T-cell (primary cell): ENCODE data around the gene RABGAP1L. TPM values are rescaled to one million over a fixed set of nuclear protein-coding genes. Genes with fewer than 3 reads are reported as not detected.

Experiments used
- ATAC-seq, 4 experiments: fragments of 200-7000 bp in 3 of 4; fragments of 150-1000 bp in 1 of 4; cut with Tn5 transposase; replicated peaks in 1 of 4; 1 replicate in 3 of 4; 2 replicates in 1 of 4; pipeline ENCODE4 v1.10.0; 2021; ENCODE audit warnings: moderate library complexity in 3 of 4, mild to moderate bottlenecking in 2 of 4, moderate number of reproducible peaks in 1 of 4
- CTCF ChIA-PET, 2 donors: fragments of 300-600 bp; sonication (Branson Sonifier 250); formaldehyde crosslinking; loops; one replicate each; lab custom pipeline; 2022; ENCODE audit warnings: antibody characterized with exemption in 2 of 2; lab: Charles Lee
- POLR2A ChIA-PET, 2 donors: fragments of 300-600 bp; sonication (Branson Sonifier 250); formaldehyde crosslinking; loops; one replicate each; lab custom pipeline; 2022; ENCODE audit warnings: antibody characterized with exemption in 2 of 2; lab: Charles Lee
- DNase-seq, 35 experiments: peaks; one replicate each; pipeline versions ENCODE4 v3.0.0 to v3.0.0-alpha.2; 2013 to 2023
- H3K27ac ChIP-seq: one replicate; pipeline ENCODE4 v1.5.1; 2013; ENCODE audit warnings: low read length
- H3K27me3 ChIP-seq, 2 experiments: replicated peaks in 1 of 2; 1 replicate in 1 of 2; 2 replicates in 1 of 2; pipeline versions ENCODE4 v1.6.1 to v1.7.0; 2013; ENCODE audit warnings: low read length in 1 of 2, mixed read lengths in 1 of 2; ENCODE audit not compliant: control insufficient read depth in 2 of 2, insufficient read depth in 2 of 2; ENCODE audit errors: extremely low read depth in 1 of 2
- H3K36me3 ChIP-seq, 2 donors: 1 replicate in 1 of 2; 2 replicates in 1 of 2; pipeline versions ENCODE4 v1.6.1 to v1.7.0; 2013; ENCODE audit warnings: low read length in 1 of 2; ENCODE audit not compliant: control insufficient read depth in 2 of 2, insufficient read depth in 1 of 2; ENCODE audit errors: extremely low read depth in 1 of 2
- H3K4me1 ChIP-seq, 2 experiments: 1 replicate in 1 of 2; 2 replicates in 1 of 2; pipeline versions ENCODE4 v1.6.1 to v1.7.0; 2013; ENCODE audit warnings: low read length in 2 of 2, mixed read lengths in 1 of 2; ENCODE audit not compliant: insufficient read depth in 2 of 2, control insufficient read depth in 1 of 2; ENCODE audit errors: extremely low read depth in 1 of 2
- H3K4me3 ChIP-seq, 2 donors: 1 replicate in 1 of 2; 2 replicates in 1 of 2; pipeline versions ENCODE4 v1.5.1 to v1.7.0; 2013; ENCODE audit warnings: mild to moderate bottlenecking in 2 of 2, low read length in 1 of 2, moderate library complexity in 1 of 2; ENCODE audit not compliant: control insufficient read depth in 1 of 2; ENCODE audit errors: extremely low read depth in 1 of 2
- H3K9me3 ChIP-seq: 2 replicates; pipeline ENCODE4 v1.7.0; 2013
- H3K27ac Mint-ChIP-seq, 2 donors: one replicate each; pipeline ENCODE4 v1.8.0; 2020 to 2021; ENCODE audit warnings: mild to moderate bottlenecking in 2 of 2, mixed read lengths in 2 of 2
- H3K27me3 Mint-ChIP-seq, 2 donors: one replicate each; pipeline ENCODE4 v1.8.0; 2021 to 2022; ENCODE audit warnings: mixed read lengths in 2 of 2
- H3K36me3 Mint-ChIP-seq: one replicate; pipeline ENCODE4 v1.8.0; 2021; ENCODE audit warnings: mixed read lengths
- H3K4me1 Mint-ChIP-seq, 3 donors: one replicate each; pipeline ENCODE4 v1.8.0; 2020 to 2022; ENCODE audit warnings: mixed read lengths in 3 of 3, mild to moderate bottlenecking in 1 of 3
- H3K4me3 Mint-ChIP-seq, 3 donors: one replicate each; pipeline ENCODE4 v1.8.0; 2020 to 2022; ENCODE audit warnings: mild to moderate bottlenecking in 3 of 3, mixed read lengths in 3 of 3, moderate library complexity in 3 of 3
- H3K9me3 Mint-ChIP-seq, 3 donors: one replicate each; pipeline ENCODE4 v1.8.0; 2020 to 2022; ENCODE audit warnings: mixed read lengths in 3 of 3
- WGBS: methylation state at CpG from one replicate; pipeline ENCODE4 v1.1.5; 2013; ENCODE audit warnings: missing lambda C conversion rate; ENCODE audit not compliant: insufficient coverage; 5-methylcytosine and 5-hydroxymethylcytosine counted together
- total RNA-seq, 35 experiments: library from RNA in 6 of 35; stranded (reverse) in 6 of 35; fragments of 120-200 nt in 1 of 35; gene quantifications; one replicate each; pipeline versions ENCODE4 v1.2.1 to v1.2.4 and lab custom pipeline; 2013 to 2026

The RABGAP1L gene
- total RNA-seq, 5 donors from 2014 or later (not counting 1 experiment from before 2014, with no cell fraction given): 75.0 to 108 (median 82.3) TPM

DNA sequence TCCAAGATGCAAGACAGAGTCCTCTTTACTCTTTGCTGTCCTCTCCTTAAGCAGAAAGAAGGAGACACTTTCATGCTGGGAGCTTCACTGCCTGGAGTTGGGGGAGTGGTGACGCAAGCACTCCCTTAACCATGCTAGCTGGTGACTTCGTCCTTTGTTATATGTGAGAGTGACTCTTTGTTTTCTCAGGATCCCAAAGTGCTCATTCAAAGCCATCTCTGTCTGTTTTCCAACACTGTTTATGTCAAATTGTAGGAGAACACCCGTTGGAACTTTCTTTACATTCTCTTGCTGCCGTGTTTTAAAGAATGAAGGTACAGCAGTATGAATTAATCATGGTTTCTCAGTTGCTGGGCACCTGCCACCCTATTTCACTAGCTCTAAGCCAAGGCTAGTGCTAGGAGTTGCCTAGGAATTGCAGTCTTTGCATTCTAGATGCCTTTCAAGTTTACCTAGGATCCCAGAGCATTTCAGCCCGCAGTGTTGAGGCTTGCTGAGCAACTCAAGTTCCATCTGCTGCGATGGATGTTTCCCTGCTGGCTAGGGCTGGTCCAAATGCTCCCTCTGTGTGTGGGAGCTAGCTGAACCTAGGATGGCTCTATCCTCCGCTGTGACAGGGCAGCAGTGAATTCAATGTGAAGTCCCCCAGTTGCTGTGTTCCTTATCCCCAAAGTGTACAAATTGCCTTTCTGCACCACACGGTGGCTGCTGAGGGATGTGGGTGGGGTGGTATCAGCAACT is 205.8 kb downstream of the RABGAP1L start:
- ATAC-seq: no peak
- H3K27me3 Mint-ChIP-seq: no peaks in the 10 kb centered on the region
- Histone ChIP-seq H3K4me3 (no peak overlapping the region), H3K4me1 (no peaks in the 10 kb centered on the region), H3K36me3 (peaks cover 3 to 6% of the 10 kb centered on the region in 2 donors), H3K27ac (no peak overlapping the region), H3K27me3 (no peaks in the 10 kb centered on the region), H3K9me3 (no peaks in the 10 kb centered on the region)
- peaks cover 29% of the 10 kb centered on the region for H3K36me3 Mint-ChIP-seq
- 100% methylated on average over 5 of the region's 8 CpGs for WGBS
- no peak for DNase-seq
- peaks cover 0 to 5% (median 1%) of the 10 kb centered on the region in 3 donors for H3K9me3 Mint-ChIP-seq
- ChIA-PET CTCF (no interaction called here), POLR2A (no interaction called here)
- H3K27ac Mint-ChIP-seq: no peak overlapping the region
- peaks cover 3 to 13% (median 7%) of the 10 kb centered on the region in 3 donors for H3K4me1 Mint-ChIP-seq
- H3K4me3 Mint-ChIP-seq: no peak overlapping the region

DNA sequence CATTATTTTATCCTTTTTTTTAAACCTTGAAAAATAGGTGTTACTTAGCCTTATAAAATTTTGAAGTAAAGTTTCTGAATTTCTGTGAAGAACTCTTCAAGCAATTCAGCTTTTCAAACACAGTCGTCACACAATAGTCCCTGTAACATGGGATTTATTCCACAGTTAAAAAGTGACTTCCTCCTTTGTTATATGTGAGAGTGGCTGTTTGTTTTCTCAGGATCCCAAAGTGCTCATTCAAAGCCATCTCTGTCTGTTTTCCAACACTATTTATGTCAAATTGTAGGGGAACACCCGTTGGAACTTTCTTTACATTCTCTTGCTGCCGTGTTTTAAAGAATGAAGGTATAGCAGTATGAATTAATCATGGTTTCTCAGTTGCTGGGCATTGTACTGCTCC is 207.6 kb downstream of the RABGAP1L start:
- no peak overlapping the region for H3K4me3 ChIP-seq
- peaks cover 34% of the 10 kb centered on the region for H3K36me3 Mint-ChIP-seq
- peaks cover 3 to 6% of the 10 kb centered on the region in 2 donors for H3K36me3 ChIP-seq
- DNase-seq (no peak), ATAC-seq (no peak)
- no peaks in the 10 kb centered on the region for H3K9me3 ChIP-seq
- H3K27me3 Mint-ChIP-seq: no peaks in the 10 kb centered on the region
- CTCF ChIA-PET: no interaction called here
- no peaks in the 10 kb centered on the region for H3K4me1 ChIP-seq
- POLR2A ChIA-PET: no interaction called here
- peaks cover 0 to 5% (median 1%) of the 10 kb centered on the region in 3 donors for H3K9me3 Mint-ChIP-seq
- H3K27me3 ChIP-seq: no peaks in the 10 kb centered on the region
- WGBS: no CpG with 5 or more reads among the region's 3 CpGs
- H3K4me3 Mint-ChIP-seq: no peak overlapping the region
- H3K27ac Mint-ChIP-seq: no peak overlapping the region
- H3K27ac ChIP-seq: no peak overlapping the region
- H3K4me1 Mint-ChIP-seq: peaks cover under 1 to 10% (median 7%) of the 10 kb centered on the region in 3 donors

DNA sequence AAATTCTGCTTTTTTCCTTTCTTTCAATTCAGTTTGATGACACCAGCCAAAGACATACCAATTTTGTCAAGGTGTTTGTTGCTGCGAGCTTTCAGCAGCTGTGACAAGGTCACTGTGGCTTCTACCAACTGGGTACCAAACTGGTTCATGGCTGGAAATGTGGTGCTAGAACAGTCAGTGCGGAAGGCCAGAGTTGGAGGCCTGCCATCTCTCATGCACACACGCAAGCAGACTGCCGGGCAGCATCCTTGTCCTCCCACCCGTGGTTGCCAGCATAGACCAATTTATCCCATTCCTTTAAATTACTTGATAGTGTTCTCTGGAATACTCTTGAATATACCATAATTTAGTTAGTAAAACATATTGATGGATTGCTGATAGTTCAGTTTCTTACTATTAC is 208.6 kb downstream of the RABGAP1L start:
- CTCF ChIA-PET: no interaction called here
- Mint-ChIP-seq H3K27me3 (no peaks in the 10 kb centered on the region), H3K4me1 (peaks cover 0 to 4% (median 3%) of the 10 kb centered on the region in 3 donors), H3K4me3 (no peak overlapping the region), H3K9me3 (peaks cover 0 to under 1% (median 0%) of the 10 kb centered on the region in 3 donors), H3K27ac (no peak overlapping the region), H3K36me3 (peaks cover 33% of the 10 kb centered on the region)
- no peak for DNase-seq
- WGBS: 100% methylated on average over 2 of the region's 5 CpGs
- Histone ChIP-seq H3K4me1 (no peaks in the 10 kb centered on the region), H3K27ac (no peak overlapping the region), H3K27me3 (no peaks in the 10 kb centered on the region), H3K36me3 (peaks cover 3 to 6% of the 10 kb centered on the region in 2 donors), H3K4me3 (no peak overlapping the region), H3K9me3 (no peaks in the 10 kb centered on the region)
- no peak for ATAC-seq
- POLR2A ChIA-PET: no interaction called here

DNA sequence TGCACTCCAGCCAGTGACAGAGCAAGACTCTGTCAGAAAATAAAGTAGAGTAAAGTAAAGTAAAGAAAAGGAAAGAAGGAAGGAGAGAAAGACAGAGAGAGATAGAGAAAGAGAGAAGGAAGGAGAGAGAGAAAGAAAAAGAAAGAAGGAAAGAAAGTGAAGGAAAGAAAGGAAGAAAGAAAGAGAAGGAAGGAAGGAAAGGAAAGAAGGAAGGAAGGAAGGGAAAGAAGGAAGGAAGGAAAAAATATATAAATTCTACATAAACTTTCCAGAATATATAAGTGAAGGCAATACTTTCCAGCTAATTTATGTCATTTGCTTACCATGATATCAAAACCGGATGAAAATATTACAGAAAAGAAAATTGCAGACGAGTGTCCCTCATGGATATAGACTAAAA is 216.7 kb downstream of the RABGAP1L start:
- Histone ChIP-seq H3K9me3 (no peaks in the 10 kb centered on the region), H3K4me3 (no peak overlapping the region), H3K4me1 (no peaks in the 10 kb centered on the region), H3K36me3 (no peaks in the 10 kb centered on the region), H3K27me3 (no peaks in the 10 kb centered on the region), H3K27ac (no peak overlapping the region)
- WGBS: no CpG with 5 or more reads among the region's 2 CpGs
- Mint-ChIP-seq H3K36me3 (peaks cover 50% of the 10 kb centered on the region), H3K27me3 (no peaks in the 10 kb centered on the region), H3K4me3 (no peak overlapping the region), H3K9me3 (peaks cover 2 to 6% (median 3%) of the 10 kb centered on the region in 3 donors), H3K4me1 (peaks cover 0 to 7% (median 0%) of the 10 kb centered on the region in 3 donors), H3K27ac (no peak overlapping the region)
- ATAC-seq: no peak
- ChIA-PET CTCF (no interaction called here), POLR2A (no interaction called here)
- no peak for DNase-seq

DNA sequence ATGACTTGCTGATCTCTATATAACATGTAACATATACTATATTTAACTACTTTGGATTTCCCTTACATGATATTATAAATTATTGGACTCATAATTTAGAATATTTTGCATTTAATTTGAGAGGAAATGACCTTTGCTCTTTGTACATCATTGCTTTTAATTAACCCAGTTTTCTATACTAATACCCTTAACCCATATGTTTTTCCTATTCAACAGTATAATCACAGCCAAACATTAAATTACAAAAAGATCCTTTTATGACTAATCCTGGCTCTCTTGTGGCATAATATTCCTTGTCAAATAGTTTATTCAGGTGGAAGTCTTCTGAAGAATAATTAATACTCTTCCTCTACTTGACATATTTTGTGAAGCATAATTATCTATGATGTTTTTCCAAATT is 232.4 kb downstream of the RABGAP1L start:
- ATAC-seq (no peak), DNase-seq (no peak)
- Histone ChIP-seq H3K4me3 (no peak overlapping the region), H3K9me3 (no peaks in the 10 kb centered on the region), H3K36me3 (peaks cover 0 to 6% of the 10 kb centered on the region in 2 donors), H3K27ac (no peak overlapping the region), H3K4me1 (no peaks in the 10 kb centered on the region), H3K27me3 (no peaks in the 10 kb centered on the region)
- Mint-ChIP-seq H3K9me3 (peaks cover 0 to 5% (median 0%) of the 10 kb centered on the region in 3 donors), H3K27ac (no peak overlapping the region), H3K36me3 (peaks cover 39% of the 10 kb centered on the region), H3K4me3 (no peak overlapping the region), H3K27me3 (no peaks in the 10 kb centered on the region), H3K4me1 (no peaks in the 10 kb centered on the region)
- CTCF ChIA-PET: no interaction called here
- POLR2A ChIA-PET: no interaction called here

DNA sequence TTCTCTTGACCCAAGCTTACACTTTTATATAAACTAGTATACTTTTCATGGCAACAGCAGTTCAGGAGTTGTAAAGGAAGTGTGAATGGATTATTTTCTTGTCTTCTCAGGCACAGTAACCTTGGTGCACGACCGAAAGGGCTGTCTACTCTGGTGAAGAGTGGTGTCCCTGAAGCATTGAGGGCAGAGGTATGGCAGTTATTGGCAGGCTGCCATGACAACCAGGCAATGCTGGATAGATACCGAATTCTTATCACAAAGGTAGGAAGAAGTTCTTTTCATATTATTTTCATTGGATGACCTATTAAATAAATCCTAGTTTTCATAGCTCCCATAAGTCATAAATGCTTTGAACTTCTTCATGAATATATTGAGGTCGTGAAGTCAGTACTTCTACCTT is 234.6 kb downstream of the RABGAP1L start:
- Histone ChIP-seq H3K27me3 (no peaks in the 10 kb centered on the region), H3K27ac (no peak overlapping the region), H3K4me1 (no peaks in the 10 kb centered on the region), H3K36me3 (peaks cover 0 to 6% of the 10 kb centered on the region in 2 donors), H3K9me3 (no peaks in the 10 kb centered on the region), H3K4me3 (no peak overlapping the region)
- CTCF ChIA-PET: interaction anchor here in 1 of 2 donors (0.6 kb wide), 1 partner anchor 1662 kb away, joined by 3 read pairs; no protein-coding TSS in a partner anchor
- Mint-ChIP-seq H3K9me3 (peaks cover 0 to 5% (median 4%) of the 10 kb centered on the region in 3 donors), H3K36me3 (peaks cover 46% of the 10 kb centered on the region), H3K27ac (no peak overlapping the region), H3K4me1 (peaks cover 0 to 8% (median 0%) of the 10 kb centered on the region in 3 donors), H3K27me3 (no peaks in the 10 kb centered on the region), H3K4me3 (no peak overlapping the region)
- WGBS: 100% methylated on average over 2 of the region's 4 CpGs
- ATAC-seq: no peak
- POLR2A ChIA-PET: no interaction called here
- no peak for DNase-seq
